MM.1S (cell line): ENCODE measurements around the gene ITGA8.

Source experiments
- DNase-seq: peaks from one replicate; pipeline ENCODE4 v3.0.0-alpha.2; 2015
- H2AFZ ChIP-seq: fragments of 300-600 bp; sonication (generic); 2 replicates; pipeline ENCODE4 v1.6.0; 2016; ENCODE audit warnings: antibody characterized with exemption, low read length
- H3F3A ChIP-seq: fragments of 300-600 bp; sonication (generic); 2 replicates; pipeline ENCODE4 v1.6.1; 2016; ENCODE audit warnings: mild to moderate bottlenecking, antibody characterized with exemption, low read length, moderate library complexity, mixed read lengths; ENCODE audit not compliant: insufficient read depth
- H3K27ac ChIP-seq: fragments of 300-600 bp; sonication (generic); 2 replicates; pipeline ENCODE4 v1.5.1; 2016; ENCODE audit warnings: mild to moderate bottlenecking, low read length
- H3K27me3 ChIP-seq: fragments of 300-600 bp; sonication (generic); replicated peaks from 2 replicates; pipeline ENCODE4 v1.6.0; 2016; ENCODE audit warnings: low read length; ENCODE audit not compliant: insufficient read depth
- H3K36me3 ChIP-seq: fragments of 300-600 bp; sonication (generic); replicated peaks from 2 replicates; pipeline ENCODE4 v1.6.1; 2016; ENCODE audit warnings: mild to moderate bottlenecking, low read length, mixed read lengths; ENCODE audit not compliant: insufficient read depth
- H3K4me1 ChIP-seq: fragments of 300-600 bp; sonication (generic); 2 replicates; pipeline ENCODE4 v1.6.1; 2016; ENCODE audit warnings: low read length, mixed read lengths
- H3K4me2 ChIP-seq: fragments of 300-600 bp; sonication (generic); 2 replicates; pipeline ENCODE4 v1.6.0; 2016; ENCODE audit warnings: low read depth, low read length
- H3K4me3 ChIP-seq: fragments of 300-600 bp; sonication (generic); 2 replicates; pipeline ENCODE4 v1.5.1; 2016; ENCODE audit warnings: low read length, mixed read lengths
- H3K79me2 ChIP-seq: fragments of 300-600 bp; sonication (generic); 2 replicates; pipeline ENCODE4 v1.6.1; 2016; ENCODE audit warnings: mixed run types, low read length, mixed read lengths
- H3K9ac ChIP-seq: fragments of 300-600 bp; sonication (generic); 2 replicates; pipeline ENCODE4 v1.6.1; 2016; ENCODE audit warnings: low read length, mixed read lengths
- H3K9me2 ChIP-seq: fragments of 300-600 bp; sonication (generic); replicated peaks from 2 replicates; pipeline ENCODE4 v1.6.1; 2016; ENCODE audit warnings: mild to moderate bottlenecking, low read length, mixed read lengths; ENCODE audit not compliant: insufficient read depth
- H3K9me3 ChIP-seq: fragments of 300-600 bp; sonication (generic); replicated peaks from 2 replicates; pipeline ENCODE4 v1.6.1; 2016; ENCODE audit warnings: mild to moderate bottlenecking, low read length, mixed read lengths; ENCODE audit not compliant: insufficient read depth
- H4K20me1 ChIP-seq: fragments of 300-600 bp; sonication (generic); 2 replicates; pipeline ENCODE4 v1.6.1; 2016; ENCODE audit warnings: mild to moderate bottlenecking, low read length, moderate library complexity, mixed read lengths; ENCODE audit not compliant: insufficient read depth
- CTCF ChIP-seq: fragments of 300-600 bp; sonication (generic); IDR thresholded peaks from 2 replicates; pipeline ENCODE4 v1.5.1; 2016; ENCODE audit warnings: antibody characterized with exemption, low read length, mixed read lengths
- EZH2 ChIP-seq: fragments of 300-600 bp; sonication (generic); optimal IDR thresholded peaks from 2 replicates; pipeline ENCODE3; 2017; ENCODE audit warnings: low read depth, mild to moderate bottlenecking, antibody characterized with exemption, low read length, mixed read lengths
- EZH2phosphoT487 ChIP-seq: fragments of 300-600 bp; sonication (generic); IDR thresholded peaks from 2 replicates; pipeline ENCODE4 v1.6.1; 2018; ENCODE audit warnings: antibody characterized with exemption, low read length

Gene ITGA8

GRCh38 chr10:15695852-15696251 is 23.9 kb downstream of the ITGA8 start:
- TF ChIP-seq CTCF (no peak), EZH2phosphoT487 (no peak), EZH2 (no peak)

GRCh38 chr10:15690031-15690430 is 29.7 kb downstream of the ITGA8 start:
- H3K27ac ChIP-seq: no peak overlapping the region
- peaks cover 10% of the 10 kb centered on the region; the same call in 1 of the 2 replicates for H3K36me3 ChIP-seq
- DNase-seq: no peak
- H3K4me1 ChIP-seq: peaks cover 8% of the 10 kb centered on the region; the same call in 1 of the 2 replicates
- no peaks in the 10 kb centered on the region for H3K27me3 ChIP-seq
- no peaks in the 10 kb centered on the region; the same call in 1 of the 2 replicates for H3F3A ChIP-seq
- H2AFZ ChIP-seq: no peak overlapping the region
- no peak overlapping the region for H3K4me3 ChIP-seq
- H3K9ac ChIP-seq: no peak overlapping the region
- H4K20me1 ChIP-seq: peaks cover 25% of the 10 kb centered on the region
- H3K9me2 ChIP-seq: no peaks in the 10 kb centered on the region
- TF ChIP-seq CTCF (no peak), EZH2phosphoT487 (no peak), EZH2 (no peak)
- H3K79me2 ChIP-seq: peaks cover 94% of the 10 kb centered on the region
- H3K4me2 ChIP-seq: no peak overlapping the region
- H3K9me3 ChIP-seq: no peaks in the 10 kb centered on the region

More at GRCh38 chr10:15695852-15696251, 23.9 kb downstream of the ITGA8 start:
- peaks cover 12% of the 10 kb centered on the region for H3K36me3 ChIP-seq
- no peak overlapping the region for H3K4me2 ChIP-seq
- H3K9me3 ChIP-seq: no peaks in the 10 kb centered on the region
- peaks cover 16% of the 10 kb centered on the region; the same call in 1 of the 2 replicates for H3K4me1 ChIP-seq
- no peaks in the 10 kb centered on the region for H3K27me3 ChIP-seq
- no peak overlapping the region for H2AFZ ChIP-seq
- peaks cover 18% of the 10 kb centered on the region for H4K20me1 ChIP-seq
- H3K79me2 ChIP-seq: peaks cover 93% of the 10 kb centered on the region
- H3K9ac ChIP-seq: no peak overlapping the region
- no peaks in the 10 kb centered on the region for H3K9me2 ChIP-seq
- H3K27ac ChIP-seq: no peak overlapping the region
- DNase-seq: no peak
- H3K4me3 ChIP-seq: no peak overlapping the region
- 0 out of 2 replicates have a peak, but pooled peaks cover 11% of the 10 kb centered on the region for H3F3A ChIP-seq

- TF ChIP-seq EZH2 (no peak), EZH2phosphoT487 (no peak), CTCF (no peak)
- no peak overlapping the region for H3K4me3 ChIP-seq
Observed at GRCh38 chr10:15684768-15685167, 35.0 kb downstream of the ITGA8 start.

More at GRCh38 chr10:15684768-15685167, 35.0 kb downstream of the ITGA8 start:
- no peak for DNase-seq
- peaks cover 18% of the 10 kb centered on the region; the same call in 1 of the 2 replicates for H3K36me3 ChIP-seq
- H3K9me2 ChIP-seq: no peaks in the 10 kb centered on the region
- H3K27ac ChIP-seq: no peak overlapping the region
- H3F3A ChIP-seq: no peaks in the 10 kb centered on the region
- H4K20me1 ChIP-seq: peaks cover 5% of the 10 kb centered on the region
- H3K4me1 ChIP-seq: no peaks in the 10 kb centered on the region
- no peaks in the 10 kb centered on the region for H3K27me3 ChIP-seq
- peaks cover 98% of the 10 kb centered on the region for H3K79me2 ChIP-seq
- no peak overlapping the region for H3K9ac ChIP-seq
- no peak overlapping the region for H3K4me2 ChIP-seq
- no peaks in the 10 kb centered on the region for H3K9me3 ChIP-seq
- H2AFZ ChIP-seq: no peak overlapping the region
